22Rv1 (cell line): ENCODE measurements around the gene PHB1.
A peak's percentile ranks its signal among the peaks of the same experiment; 100 is the strongest.
"Not testable (repeated sequence)": the region's sequence is repeated elsewhere in the genome, so short reads cannot be mapped to it uniquely, and the experiment has no call there.

ENCODE experiments used
- H3K27ac ChIP-seq: fragments of 450-650 bp; 2 replicates; pipeline ENCODE4 v1.5.1; 2017
- ZFX ChIP-seq: fragments of 450-650 bp; IDR thresholded peaks from 2 replicates; pipeline ENCODE4 v1.6.1; 2017; ENCODE audit warnings: antibody characterized with exemption, borderline replicate concordance
- TF ChIP-seq, protein P1 (sequence below): fragments of 450-650 bp; IDR thresholded peaks from 2 replicates; pipeline ENCODE4 v1.5.1; 2017; ENCODE audit warnings: mild to moderate bottlenecking

The PHB1 gene

DNA sequence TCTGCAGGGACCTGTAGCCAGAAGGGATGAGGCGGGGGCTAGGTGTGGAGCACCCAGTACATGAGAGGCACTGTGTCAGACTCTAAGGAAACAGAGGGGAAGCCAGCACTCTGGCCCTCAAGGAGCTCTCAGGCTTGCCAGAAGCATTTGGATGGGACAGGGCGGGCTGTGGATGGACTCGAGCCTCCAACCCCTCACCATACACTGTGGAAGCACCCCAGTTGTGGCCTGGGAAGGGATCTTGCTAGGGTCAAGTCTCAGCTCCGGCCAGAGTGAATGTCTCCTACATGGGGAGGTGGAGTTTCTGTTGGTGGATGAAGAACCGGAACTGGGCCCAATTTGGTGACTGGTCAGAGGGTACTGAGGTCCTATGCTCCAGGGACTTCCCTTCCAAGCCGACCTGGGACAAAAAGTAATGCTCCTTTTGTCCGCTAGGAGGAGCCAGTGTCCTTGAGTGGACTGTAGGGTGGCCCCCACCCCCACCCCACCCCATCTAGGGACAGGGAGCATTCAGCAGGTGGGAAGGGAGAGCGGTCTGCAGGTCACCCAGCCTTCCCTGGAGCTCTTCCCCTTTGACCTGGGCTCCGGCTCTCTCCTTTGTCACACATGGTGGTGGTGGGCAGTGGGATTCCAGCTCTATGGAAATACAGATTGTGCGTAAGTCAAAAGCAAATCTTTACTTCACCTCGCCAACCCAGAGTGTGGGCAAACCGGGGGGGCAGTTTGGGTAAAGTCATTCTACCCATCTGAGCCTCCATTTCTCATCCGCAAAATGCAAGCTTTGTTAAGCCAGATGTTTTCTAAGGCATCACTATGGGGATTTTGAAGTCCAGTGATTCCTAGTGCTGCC, 20.4 kb upstream of the PHB1 start:
- no peak for TF ChIP-seq ZFX
- TF ChIP-seq, protein P1, sequence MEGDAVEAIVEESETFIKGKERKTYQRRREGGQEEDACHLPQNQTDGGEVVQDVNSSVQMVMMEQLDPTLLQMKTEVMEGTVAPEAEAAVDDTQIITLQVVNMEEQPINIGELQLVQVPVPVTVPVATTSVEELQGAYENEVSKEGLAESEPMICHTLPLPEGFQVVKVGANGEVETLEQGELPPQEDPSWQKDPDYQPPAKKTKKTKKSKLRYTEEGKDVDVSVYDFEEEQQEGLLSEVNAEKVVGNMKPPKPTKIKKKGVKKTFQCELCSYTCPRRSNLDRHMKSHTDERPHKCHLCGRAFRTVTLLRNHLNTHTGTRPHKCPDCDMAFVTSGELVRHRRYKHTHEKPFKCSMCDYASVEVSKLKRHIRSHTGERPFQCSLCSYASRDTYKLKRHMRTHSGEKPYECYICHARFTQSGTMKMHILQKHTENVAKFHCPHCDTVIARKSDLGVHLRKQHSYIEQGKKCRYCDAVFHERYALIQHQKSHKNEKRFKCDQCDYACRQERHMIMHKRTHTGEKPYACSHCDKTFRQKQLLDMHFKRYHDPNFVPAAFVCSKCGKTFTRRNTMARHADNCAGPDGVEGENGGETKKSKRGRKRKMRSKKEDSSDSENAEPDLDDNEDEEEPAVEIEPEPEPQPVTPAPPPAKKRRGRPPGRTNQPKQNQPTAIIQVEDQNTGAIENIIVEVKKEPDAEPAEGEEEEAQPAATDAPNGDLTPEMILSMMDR, result peak; percentile 77
- H3K27ac ChIP-seq, result no peak overlapping the region

DNA sequence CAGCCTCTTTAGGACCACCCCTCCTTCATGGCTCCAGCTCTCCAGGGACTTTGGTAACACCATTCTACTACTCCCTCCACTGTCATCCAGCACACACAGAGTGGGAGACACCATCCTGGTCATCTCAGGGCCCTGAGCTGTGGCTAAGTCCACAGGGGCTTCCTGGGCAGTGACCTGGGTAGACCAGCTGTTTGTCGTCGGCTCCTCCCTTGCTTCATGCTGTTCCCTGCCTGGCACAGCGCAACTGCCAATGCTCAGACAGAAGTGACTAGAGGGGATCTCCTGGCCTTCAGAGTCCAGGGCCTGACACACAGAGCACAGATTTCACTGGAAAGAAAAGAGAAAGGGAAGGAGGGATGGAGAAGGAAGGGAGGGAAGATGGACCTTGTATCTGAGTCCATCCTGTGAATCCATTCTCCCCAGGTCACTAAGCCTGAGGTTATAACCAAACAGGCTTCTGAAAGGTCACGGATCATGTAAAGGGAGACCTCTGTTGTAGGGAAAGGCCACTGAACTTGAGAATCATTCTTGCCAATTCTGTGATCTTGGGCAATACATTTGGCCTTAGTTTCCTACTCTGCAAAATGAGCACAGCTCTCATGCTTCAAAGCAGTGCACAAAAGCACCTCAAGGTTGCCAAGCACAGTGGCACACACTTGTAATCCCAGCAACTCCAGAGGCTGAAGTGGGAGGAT, 18.5 kb upstream of the PHB1 start:
- no peak for TF ChIP-seq ZFX
- TF ChIP-seq, protein P1, result no peak
- H3K27ac ChIP-seq, result no peak overlapping the region

DNA sequence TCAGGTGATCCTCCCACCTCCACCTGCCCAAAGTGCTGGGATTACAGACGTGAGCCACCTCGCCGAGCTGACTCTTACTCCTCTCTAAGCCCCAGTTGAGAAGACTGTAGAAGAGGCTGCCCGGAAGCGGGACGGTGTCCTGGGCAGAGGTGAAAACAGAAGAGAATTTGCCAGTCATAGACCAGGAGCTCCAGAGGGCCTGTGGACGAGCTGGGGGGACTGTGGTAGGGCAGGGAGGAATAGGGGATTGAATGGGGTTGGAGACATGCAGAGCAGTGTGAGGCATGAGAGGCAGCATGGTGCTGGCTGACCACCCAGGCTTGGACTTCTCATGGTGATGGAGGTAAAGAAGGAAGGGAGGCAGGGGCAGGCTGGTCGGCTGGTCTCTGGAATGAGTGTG, 17.1 kb upstream of the PHB1 start:
- no peak for TF ChIP-seq ZFX
- TF ChIP-seq, protein P1, result no peak
- no peak overlapping the region for H3K27ac ChIP-seq

DNA sequence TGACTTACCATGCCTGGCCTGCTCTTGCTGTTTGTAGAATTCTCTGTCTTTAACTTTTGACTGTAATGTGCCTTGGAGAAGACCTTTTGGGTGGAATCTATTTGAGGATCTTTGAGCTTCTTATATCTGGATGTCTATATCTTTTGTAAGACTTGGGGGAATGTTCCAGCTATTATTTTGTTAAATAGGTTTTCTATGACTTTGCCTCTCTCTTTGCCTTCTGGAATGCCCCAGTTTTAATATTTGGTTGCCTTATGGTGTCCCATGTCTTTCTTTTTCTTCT, 10.3 kb upstream of the PHB1 start:
- no peak overlapping the region for H3K27ac ChIP-seq
- TF ChIP-seq, protein P1, result no peak
- no peak for TF ChIP-seq ZFX

DNA sequence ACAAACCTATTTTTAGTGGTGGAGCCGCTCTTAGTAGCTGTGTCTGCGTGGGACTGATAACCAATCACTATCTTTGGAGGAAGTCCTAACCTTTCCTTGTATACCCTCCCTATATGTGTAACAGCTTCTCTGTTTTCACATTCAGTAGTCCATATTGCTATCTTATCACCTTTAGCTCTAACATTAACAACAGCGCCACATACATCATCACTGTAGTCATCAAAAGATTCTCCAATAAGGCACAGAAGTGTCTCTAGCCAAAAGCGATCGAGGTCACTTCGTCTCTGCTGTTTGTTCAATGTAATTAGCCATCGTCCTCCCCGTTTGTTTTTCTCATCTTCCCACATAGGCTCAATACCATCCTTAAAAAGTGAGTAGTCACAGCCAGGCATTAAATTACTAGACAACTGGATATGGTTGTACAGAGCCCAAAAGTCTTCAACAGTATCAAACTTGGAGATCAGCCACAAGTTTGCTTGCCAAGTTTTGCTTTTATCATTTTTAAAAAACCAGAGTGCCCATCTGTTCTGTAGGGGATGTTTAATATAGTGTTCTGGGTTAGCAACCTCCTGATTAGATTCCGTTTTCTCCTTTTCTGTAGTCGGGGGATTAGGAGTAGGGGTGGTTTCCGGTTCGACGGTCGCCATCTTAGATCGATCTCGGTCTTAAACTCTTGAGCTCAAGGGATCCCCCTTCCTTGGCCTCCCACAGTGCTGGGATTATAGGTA, 9.8 kb upstream of the PHB1 start:
- not testable (repeated sequence) for H3K27ac ChIP-seq

DNA sequence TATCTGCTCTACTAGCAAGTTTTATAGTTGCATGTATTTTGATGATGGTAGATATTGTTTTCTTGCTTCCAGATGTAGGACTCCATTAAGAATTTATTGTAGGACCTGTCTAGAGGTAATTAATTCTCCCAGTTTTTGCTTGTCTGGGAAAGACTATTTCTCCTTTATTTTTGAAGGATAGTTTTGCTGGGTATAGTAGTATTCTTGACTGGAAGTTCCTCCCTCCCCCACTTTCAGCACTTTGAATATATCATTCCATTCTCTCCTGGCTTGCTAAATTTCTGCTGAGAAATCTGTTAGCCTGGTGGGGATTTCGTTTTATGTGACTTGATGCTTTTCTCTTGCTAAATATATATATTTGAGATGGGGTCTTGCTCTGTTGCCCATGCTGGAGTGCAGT, 8.0 kb upstream of the PHB1 start:
- TF ChIP-seq, protein P1, result no peak
- no peak for TF ChIP-seq ZFX
- no peak overlapping the region for H3K27ac ChIP-seq

DNA sequence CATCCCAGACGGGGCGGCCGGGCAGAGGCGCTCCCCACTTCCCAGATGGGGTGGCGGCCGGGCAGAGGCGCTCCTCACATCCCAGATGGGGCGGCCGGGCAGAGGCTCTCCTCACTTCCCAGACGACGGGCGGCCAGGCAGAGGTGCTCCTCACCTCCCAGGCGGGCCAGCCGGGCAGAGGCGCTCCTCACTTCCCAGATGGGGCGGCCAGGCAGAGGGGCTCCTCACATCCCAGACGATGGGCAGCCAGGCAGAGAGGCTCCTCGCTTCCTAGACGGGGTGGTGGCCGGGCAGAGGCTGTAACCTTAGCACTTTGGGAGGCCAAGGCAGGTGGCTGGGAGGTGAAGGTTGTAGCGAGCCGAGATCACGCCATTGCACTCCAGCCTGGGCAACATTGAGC, 5.1 kb upstream of the PHB1 start:
- not testable (repeated sequence) for H3K27ac ChIP-seq

DNA sequence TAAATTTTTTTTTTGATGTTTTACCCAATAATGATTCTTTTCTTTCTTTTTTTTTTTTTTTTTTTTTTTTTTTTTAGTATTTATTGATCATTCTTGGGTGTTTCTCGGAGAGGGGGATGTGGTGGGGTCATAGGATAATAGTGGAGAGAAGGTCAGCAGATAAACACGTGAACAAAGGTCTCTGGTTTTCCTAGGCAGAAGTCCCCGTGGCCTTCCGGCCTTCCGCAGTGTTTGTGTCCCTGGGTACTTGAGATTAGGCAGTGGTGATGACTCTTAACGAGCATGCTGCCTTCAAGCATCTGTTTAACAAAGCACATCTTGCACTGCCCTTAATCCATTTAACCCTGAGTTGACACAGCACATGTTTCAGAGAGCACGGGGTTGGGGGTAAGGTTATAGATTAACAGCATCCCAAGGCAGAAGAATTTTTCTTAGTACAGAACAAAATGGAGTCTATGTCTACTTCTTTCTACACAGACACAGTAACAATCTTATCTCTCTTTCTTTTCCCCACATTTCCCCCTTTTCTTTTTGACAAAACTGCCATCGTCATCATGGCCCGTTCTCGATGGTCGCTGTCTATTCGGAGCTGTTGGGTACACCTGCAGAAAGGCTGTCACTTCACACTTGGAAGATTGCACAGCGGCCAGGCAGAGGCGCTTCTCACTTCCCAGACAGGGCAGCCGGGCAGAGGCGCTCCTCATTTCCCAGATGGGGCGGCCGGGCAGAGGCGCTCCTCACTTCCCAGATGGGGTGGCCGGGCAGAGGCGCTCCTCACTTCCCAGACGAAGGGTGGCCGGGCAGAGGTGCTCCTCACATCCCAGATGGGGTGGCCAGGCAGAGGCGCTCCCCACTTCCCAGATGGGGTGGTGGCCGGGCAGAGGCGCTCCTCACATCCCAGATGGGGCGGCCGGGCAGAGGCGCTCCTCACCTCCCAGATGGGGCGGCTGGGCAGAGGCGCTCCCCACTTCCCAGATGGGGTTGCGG, 4.4 kb upstream of the PHB1 start:
- not testable (repeated sequence) for H3K27ac ChIP-seq
